ENCODE measurements around the gene CD274.

GRCh38 chr9:5453673-5454072, 3.3 kb downstream of the CD274 start:
- no peak for TF ChIP-seq POLR2A (IDR thresholded peaks at IDR 0.05)
- no peak for TF ChIP-seq CTCF (IDR thresholded peaks at IDR 0.05)

Data from vagina (tissue), 2 donors.